GM21786 (cell line): ENCODE measurements around the gene MYL10.
"Not testable (repeated sequence)": the region's sequence is repeated elsewhere in the genome, so short reads cannot be mapped to it uniquely, and the experiment has no call there.

Experiments
- ATAC-seq: cut with Tn5 transposase; IDR thresholded peaks from one replicate; pipeline ENCODE4 v1.9.1; 2021; ENCODE audit not compliant: unreplicated experiment

Gene MYL10

GRCh38 chr7:101657171-101657570, 28.1 kb upstream of the MYL10 start:
- no peak for ATAC-seq

- ATAC-seq = no peak
These were observed 22.0 kb upstream of the MYL10 start for GRCh38 chr7:101651112-101651511.

GRCh38 chr7:101650579-101651081, 21.5 kb upstream of the MYL10 start:
- ATAC-seq = no peak

- not testable (repeated sequence) for ATAC-seq
These were observed 18.8 kb upstream of the MYL10 start for GRCh38 chr7:101647876-101648275.

- ATAC-seq = no peak
These were observed 16.9 kb upstream of the MYL10 start for GRCh38 chr7:101645951-101646350.

- no peak for ATAC-seq
These were observed 15.8 kb upstream of the MYL10 start for GRCh38 chr7:101644879-101645278.

GRCh38 chr7:101639127-101639526, 10.0 kb upstream of the MYL10 start:
- not testable (repeated sequence) for ATAC-seq

GRCh38 chr7:101636822-101637623, 7.9 kb upstream of the MYL10 start:
- ATAC-seq = no peak

GRCh38 chr7:101635484-101635883, 6.4 kb upstream of the MYL10 start:
- no peak for ATAC-seq

- no peak for ATAC-seq
These were observed 5.2 kb upstream of the MYL10 start for GRCh38 chr7:101634196-101634717.

GRCh38 chr7:101633511-101633910, 4.4 kb upstream of the MYL10 start:
- no peak for ATAC-seq

GRCh38 chr7:101632641-101633040, 3.5 kb upstream of the MYL10 start:
- ATAC-seq = no peak

- ATAC-seq = no peak
These were observed 2.2 kb upstream of the MYL10 start for GRCh38 chr7:101631224-101631714.

GRCh38 chr7:101630591-101630990, 1.5 kb upstream of the MYL10 start:
- no peak for ATAC-seq

- no peak for ATAC-seq
These were observed 574 bp downstream of the MYL10 start for GRCh38 chr7:101628522-101628921.

GRCh38 chr7:101626758-101627157, 2.3 kb downstream of the MYL10 start:
- ATAC-seq = no peak

- no peak for ATAC-seq
These were observed 2.9 kb downstream of the MYL10 start for GRCh38 chr7:101626069-101626671.

GRCh38 chr7:101625031-101625791, 3.9 kb downstream of the MYL10 start:
- ATAC-seq = no peak

- no peak for ATAC-seq
These were observed 4.7 kb downstream of the MYL10 start for GRCh38 chr7:101624246-101625001.

GRCh38 chr7:101622609-101623173, 6.4 kb downstream of the MYL10 start:
- ATAC-seq = no peak
